Neural progenitor cell (in vitro differentiated cells): ENCODE results near the gene RRBP1. TPM values are rescaled to one million over a fixed set of nuclear protein-coding genes. Genes with fewer than 3 reads are reported as not detected.

ENCODE experiments used
- DNase-seq: peaks from one replicate; pipeline ENCODE4 v3.0.0-alpha.2; 2016; ENCODE audit warnings: low spot score
- H2AFZ ChIP-seq: fragments of 200-600 bp; sonication (generic); replicated peaks from 2 replicates; pipeline ENCODE4 v1.6.1; 2016; ENCODE audit warnings: antibody characterized with exemption
- H3F3A ChIP-seq: fragments of 200-600 bp; sonication (generic); 2 replicates; pipeline ENCODE4 v1.6.1; 2016; ENCODE audit warnings: antibody characterized with exemption, low read depth
- H3K27ac ChIP-seq: fragments of 200-600 bp; sonication (generic); 2 replicates; pipeline ENCODE4 v1.5.1; 2016; ENCODE audit warnings: mild to moderate bottlenecking
- H3K27me3 ChIP-seq: fragments of 200-600 bp; sonication (generic); 2 replicates; pipeline ENCODE4 v1.6.1; 2016; ENCODE audit warnings: mild to moderate bottlenecking, moderate library complexity
- H3K36me3 ChIP-seq: fragments of 200-600 bp; sonication (generic); 2 replicates; pipeline ENCODE4 v1.5.1; 2016
- H3K4me1 ChIP-seq: fragments of 200-600 bp; sonication (generic); 2 replicates; pipeline ENCODE4 v1.6.1; 2016; ENCODE audit warnings: mixed run types
- H3K4me2 ChIP-seq: fragments of 200-600 bp; sonication (generic); 2 replicates; pipeline ENCODE4 v1.6.1; 2016
- H3K4me3 ChIP-seq: fragments of 200-600 bp; sonication (generic); 2 replicates; pipeline ENCODE4 v1.5.1; 2016
- H3K79me2 ChIP-seq: fragments of 200-600 bp; sonication (generic); 2 replicates; pipeline ENCODE4 v1.6.1; 2016; ENCODE audit warnings: low read depth
- H3K9ac ChIP-seq: fragments of 200-600 bp; sonication (generic); 2 replicates; pipeline ENCODE4 v1.6.1; 2016
- H3K9me3 ChIP-seq: fragments of 200-600 bp; sonication (generic); 2 replicates; pipeline ENCODE4 v1.5.1; 2016; ENCODE audit warnings: low read depth
- H4K20me1 ChIP-seq: fragments of 200-600 bp; sonication (generic); 2 replicates; pipeline ENCODE4 v1.6.1; 2016; ENCODE audit warnings: low read depth
- H3K27ac Mint-ChIP-seq: 3 replicates; pipeline ENCODE4 v1.8.0; 2021; ENCODE audit warnings: mixed read lengths
- H3K27me3 Mint-ChIP-seq: 2 replicates; pipeline ENCODE4 v1.8.0; 2022; ENCODE audit warnings: low read depth, mild to moderate bottlenecking, inconsistent platforms, moderate library complexity, mixed read lengths; ENCODE audit not compliant: insufficient read depth
- H3K36me3 Mint-ChIP-seq: 3 replicates; pipeline ENCODE4 v1.8.0; 2021; ENCODE audit warnings: mixed read lengths
- H3K4me1 Mint-ChIP-seq: 3 replicates; pipeline ENCODE4 v1.8.0; 2021; ENCODE audit warnings: mixed read lengths
- H3K4me3 Mint-ChIP-seq: 3 replicates; pipeline ENCODE4 v1.8.0; 2021; ENCODE audit warnings: mild to moderate bottlenecking, moderate library complexity, mixed read lengths
- H3K9me3 Mint-ChIP-seq: 3 replicates; pipeline ENCODE4 v1.8.0; 2020; ENCODE audit warnings: mixed read lengths
- EZH2 ChIP-seq: fragments of 200-600 bp; sonication (generic); IDR thresholded peaks from 2 replicates; pipeline ENCODE4 v1.6.1; 2017; ENCODE audit warnings: antibody characterized with exemption, mild to moderate bottlenecking, moderate library complexity
- EZH2phosphoT487 ChIP-seq: fragments of 200-600 bp; sonication (generic); IDR thresholded peaks from 2 replicates; pipeline ENCODE4 v1.6.1; 2017; ENCODE audit warnings: antibody characterized with exemption
- total RNA-seq: library from RNA; depleted of rRNA; stranded (reverse); fragments of >200 nt; gene quantifications from 2 replicates; pipeline ENCODE4 v1.2.3, GENCODE V29; 2015; ENCODE audit warnings: low replicate concordance
- TF ChIP-seq, protein P1 (sequence below): fragments of 200-600 bp; sonication (generic); IDR thresholded peaks from 2 replicates; pipeline ENCODE4 v1.5.1; 2017; ENCODE audit warnings: antibody characterized with exemption, mild to moderate bottlenecking

The RRBP1 gene
- total RNA-seq, 1 donor from 2014 or later: 18.2 TPM

DNA sequence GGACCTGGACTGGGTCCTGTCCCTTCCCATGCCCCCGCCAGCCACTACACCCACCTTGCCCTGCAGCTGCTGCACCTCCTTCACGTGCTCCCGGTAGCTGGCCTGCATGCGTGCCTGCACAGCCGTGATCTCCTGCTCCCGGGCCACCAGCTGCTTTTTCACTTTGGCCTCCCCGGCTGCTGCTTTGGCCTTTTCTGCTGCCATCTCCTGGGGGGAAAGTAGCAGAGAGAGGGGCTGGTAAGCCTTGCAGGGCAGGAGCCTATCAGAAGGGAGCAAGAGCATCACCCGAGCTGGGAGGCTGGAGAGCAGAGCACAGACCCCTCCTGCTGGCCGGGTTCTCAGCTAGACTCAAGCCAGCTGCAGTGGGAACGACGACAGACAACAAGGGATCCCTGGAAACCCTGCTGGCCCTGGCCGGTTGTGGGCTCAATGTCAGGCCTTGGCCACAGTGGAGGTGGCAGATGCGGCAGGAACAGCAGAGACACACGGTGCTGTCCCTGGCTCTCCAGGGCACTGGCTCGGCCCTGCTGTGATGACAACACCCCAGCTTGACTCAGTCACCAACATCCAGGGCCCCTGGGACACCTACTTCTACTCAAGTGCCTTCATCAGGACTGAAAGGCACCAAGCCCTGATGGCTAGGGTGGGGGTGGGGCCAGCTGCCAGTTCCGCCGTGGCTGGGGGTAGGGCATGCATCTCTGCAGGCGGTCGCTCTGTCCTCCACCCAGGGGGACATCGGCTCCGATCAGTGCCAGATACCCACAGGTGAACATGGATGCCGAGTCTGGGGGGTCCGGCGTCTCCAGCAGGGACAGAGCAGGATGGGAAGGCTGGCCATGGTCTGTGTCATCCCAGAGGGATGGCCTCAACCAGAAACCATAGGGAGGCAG lies 45.3 kb downstream of the RRBP1 start:
- no peaks in the 10 kb centered on the region for H3K79me2 ChIP-seq
- no peak overlapping the region for H3K4me3 ChIP-seq
- Mint-ChIP-seq H3K9me3 (no peaks in the 10 kb centered on the region), H3K27me3 (peaks cover 3% of the 10 kb centered on the region), H3K36me3 (peaks cover 11% of the 10 kb centered on the region), H3K4me3 (peak overlapping the region; percentile 55), H3K27ac (peak overlapping the region; percentile 90), H3K4me1 (peaks cover 18% of the 10 kb centered on the region)
- no peaks in the 10 kb centered on the region for H3K27me3 ChIP-seq
- no peak overlapping the region for H2AFZ ChIP-seq
- H3K9me3 ChIP-seq: no peaks in the 10 kb centered on the region
- H3K27ac ChIP-seq: no peak overlapping the region
- H3K4me1 ChIP-seq: peaks cover 14% of the 10 kb centered on the region
- H3F3A ChIP-seq: no peaks in the 10 kb centered on the region
- H3K4me2 ChIP-seq: peak overlapping the region; percentile 20
- TF ChIP-seq, protein P1, sequence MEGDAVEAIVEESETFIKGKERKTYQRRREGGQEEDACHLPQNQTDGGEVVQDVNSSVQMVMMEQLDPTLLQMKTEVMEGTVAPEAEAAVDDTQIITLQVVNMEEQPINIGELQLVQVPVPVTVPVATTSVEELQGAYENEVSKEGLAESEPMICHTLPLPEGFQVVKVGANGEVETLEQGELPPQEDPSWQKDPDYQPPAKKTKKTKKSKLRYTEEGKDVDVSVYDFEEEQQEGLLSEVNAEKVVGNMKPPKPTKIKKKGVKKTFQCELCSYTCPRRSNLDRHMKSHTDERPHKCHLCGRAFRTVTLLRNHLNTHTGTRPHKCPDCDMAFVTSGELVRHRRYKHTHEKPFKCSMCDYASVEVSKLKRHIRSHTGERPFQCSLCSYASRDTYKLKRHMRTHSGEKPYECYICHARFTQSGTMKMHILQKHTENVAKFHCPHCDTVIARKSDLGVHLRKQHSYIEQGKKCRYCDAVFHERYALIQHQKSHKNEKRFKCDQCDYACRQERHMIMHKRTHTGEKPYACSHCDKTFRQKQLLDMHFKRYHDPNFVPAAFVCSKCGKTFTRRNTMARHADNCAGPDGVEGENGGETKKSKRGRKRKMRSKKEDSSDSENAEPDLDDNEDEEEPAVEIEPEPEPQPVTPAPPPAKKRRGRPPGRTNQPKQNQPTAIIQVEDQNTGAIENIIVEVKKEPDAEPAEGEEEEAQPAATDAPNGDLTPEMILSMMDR: peak; percentile 48
- TF ChIP-seq EZH2: no peak
- no peak for TF ChIP-seq EZH2phosphoT487
- peaks cover 15% of the 10 kb centered on the region for H4K20me1 ChIP-seq
- H3K9ac ChIP-seq: no peak overlapping the region
- DNase-seq: peak; percentile 85
- H3K36me3 ChIP-seq: no peaks in the 10 kb centered on the region

DNA sequence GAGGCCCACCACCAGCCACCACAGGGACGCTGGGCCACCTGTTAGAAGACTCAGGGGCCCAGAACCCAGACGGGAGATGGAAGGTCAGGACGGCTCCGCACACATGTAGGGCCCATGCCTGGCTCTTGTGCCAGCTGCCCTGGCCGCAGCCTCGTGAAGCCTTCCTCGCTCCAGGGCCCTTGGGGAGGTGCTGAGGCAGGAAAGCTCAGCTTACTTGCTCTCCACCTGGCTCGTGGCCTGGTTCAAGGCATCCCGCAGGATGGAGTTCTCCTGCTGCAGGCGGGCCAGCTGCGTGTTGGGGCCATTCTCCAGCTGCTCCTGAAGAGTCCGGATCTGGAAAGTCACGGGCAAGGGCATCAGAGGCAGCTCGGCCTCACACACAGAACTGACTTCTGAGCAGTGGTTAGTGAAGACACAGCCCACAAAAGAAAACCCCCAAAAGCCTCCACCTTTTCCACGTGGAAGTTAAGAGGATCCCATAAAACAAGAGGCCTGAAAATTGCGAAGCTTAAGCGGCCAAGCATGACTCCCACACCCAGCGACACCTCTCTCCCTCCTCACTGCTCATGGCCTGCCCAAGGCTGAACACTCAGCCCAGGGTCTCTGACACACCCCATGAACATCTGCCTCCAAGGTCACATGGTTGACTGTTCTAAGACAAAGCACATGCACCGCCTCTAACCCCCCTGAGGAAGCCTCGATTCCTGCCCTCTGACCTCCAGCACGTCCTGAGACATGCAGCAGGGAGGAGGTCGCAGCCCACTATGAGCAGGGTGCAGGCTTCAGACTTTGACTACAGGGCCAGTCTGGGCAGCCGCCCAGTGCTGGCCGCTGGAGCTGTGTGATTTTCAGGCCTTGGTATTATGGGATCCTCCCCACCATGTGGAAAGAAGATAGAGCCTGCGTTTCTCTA lies 46.5 kb downstream of the RRBP1 start:
- H3K36me3 Mint-ChIP-seq: peaks cover 13% of the 10 kb centered on the region

DNA sequence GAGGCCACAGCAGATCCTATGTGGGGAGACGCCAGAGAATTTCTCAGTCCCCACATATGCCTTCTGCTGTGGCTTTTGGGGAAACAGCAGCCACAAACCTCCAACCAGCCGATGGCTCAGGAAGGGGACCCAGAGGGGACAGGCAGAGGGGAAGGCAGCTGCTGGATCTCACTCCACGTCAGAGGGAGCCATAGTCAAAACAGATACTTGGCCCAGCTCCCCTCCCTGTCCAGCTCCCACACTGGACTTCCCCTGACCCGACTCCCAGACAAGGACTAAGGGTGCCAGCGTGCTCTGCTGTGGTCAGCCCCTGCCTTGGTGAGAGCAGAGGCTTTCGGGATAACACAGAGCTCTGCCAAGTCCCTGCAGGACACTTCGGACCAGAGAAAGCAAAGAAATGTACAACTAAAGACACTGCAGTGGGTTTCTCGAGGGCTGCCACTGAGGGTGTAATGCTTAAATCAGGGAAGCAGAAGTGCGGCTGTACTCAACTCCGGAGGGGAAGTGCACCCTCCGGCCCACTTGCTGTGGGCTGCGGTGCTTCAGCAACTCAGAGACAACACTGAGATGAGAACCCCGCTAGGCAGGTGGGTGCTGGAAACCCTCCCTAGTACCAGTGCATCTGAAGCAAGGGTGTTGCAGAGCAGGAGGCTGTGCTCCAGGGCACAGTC lies 47.2 kb downstream of the RRBP1 start:
- DNase-seq: no peak
- H2AFZ ChIP-seq: no peak overlapping the region
- H3K79me2 ChIP-seq: no peaks in the 10 kb centered on the region
- H3K27ac ChIP-seq: no peak overlapping the region
- H3K4me1 ChIP-seq: peaks cover 14% of the 10 kb centered on the region
- Mint-ChIP-seq H3K36me3 (peaks cover 13% of the 10 kb centered on the region), H3K27me3 (peaks cover 8% of the 10 kb centered on the region), H3K4me1 (peaks cover 18% of the 10 kb centered on the region), H3K9me3 (no peaks in the 10 kb centered on the region), H3K4me3 (no peak overlapping the region), H3K27ac (no peak overlapping the region)
- H3K4me3 ChIP-seq: no peak overlapping the region
- no peak for TF ChIP-seq EZH2phosphoT487
- TF ChIP-seq, protein P1: no peak
- no peak for TF ChIP-seq EZH2
- H3K9me3 ChIP-seq: no peaks in the 10 kb centered on the region
- H4K20me1 ChIP-seq: peaks cover 10% of the 10 kb centered on the region
- no peak overlapping the region for H3K9ac ChIP-seq
- no peaks in the 10 kb centered on the region for H3F3A ChIP-seq
- no peak overlapping the region for H3K4me2 ChIP-seq
- no peaks in the 10 kb centered on the region for H3K27me3 ChIP-seq
- H3K36me3 ChIP-seq: no peaks in the 10 kb centered on the region

More for the DNA sequence above, 46.5 kb downstream of the RRBP1 start:
- Histone ChIP-seq H3K4me2 (peak overlapping the region; percentile 20), H3K4me1 (peaks cover 14% of the 10 kb centered on the region), H3K4me3 (no peak overlapping the region), H3K36me3 (no peaks in the 10 kb centered on the region), H4K20me1 (peaks cover 10% of the 10 kb centered on the region), H3K79me2 (no peaks in the 10 kb centered on the region), H3K9ac (no peak overlapping the region), H3K27me3 (no peaks in the 10 kb centered on the region), H2AFZ (no peak overlapping the region), H3F3A (no peaks in the 10 kb centered on the region), H3K27ac (no peak overlapping the region), H3K9me3 (no peaks in the 10 kb centered on the region)
- DNase-seq: no peak
- TF ChIP-seq EZH2phosphoT487: no peak
- TF ChIP-seq EZH2: no peak
- H3K4me3 Mint-ChIP-seq: peak overlapping the region; percentile 55
- H3K27me3 Mint-ChIP-seq: peaks cover 5% of the 10 kb centered on the region
- H3K4me1 Mint-ChIP-seq: peaks cover 18% of the 10 kb centered on the region
- peak overlapping the region; percentile 90 for H3K27ac Mint-ChIP-seq
- H3K9me3 Mint-ChIP-seq: no peaks in the 10 kb centered on the region
